EH (cell line): Measurements from ENCODE around the gene NOL4L.
A peak's percentile ranks its signal among the peaks of the same experiment; 100 is the strongest.

Source experiments
- DNase-seq: peaks from one replicate; pipeline ENCODE4 v3.0.0-alpha.2; 2015; ENCODE audit warnings: low read depth

NOL4L gene

DNA sequence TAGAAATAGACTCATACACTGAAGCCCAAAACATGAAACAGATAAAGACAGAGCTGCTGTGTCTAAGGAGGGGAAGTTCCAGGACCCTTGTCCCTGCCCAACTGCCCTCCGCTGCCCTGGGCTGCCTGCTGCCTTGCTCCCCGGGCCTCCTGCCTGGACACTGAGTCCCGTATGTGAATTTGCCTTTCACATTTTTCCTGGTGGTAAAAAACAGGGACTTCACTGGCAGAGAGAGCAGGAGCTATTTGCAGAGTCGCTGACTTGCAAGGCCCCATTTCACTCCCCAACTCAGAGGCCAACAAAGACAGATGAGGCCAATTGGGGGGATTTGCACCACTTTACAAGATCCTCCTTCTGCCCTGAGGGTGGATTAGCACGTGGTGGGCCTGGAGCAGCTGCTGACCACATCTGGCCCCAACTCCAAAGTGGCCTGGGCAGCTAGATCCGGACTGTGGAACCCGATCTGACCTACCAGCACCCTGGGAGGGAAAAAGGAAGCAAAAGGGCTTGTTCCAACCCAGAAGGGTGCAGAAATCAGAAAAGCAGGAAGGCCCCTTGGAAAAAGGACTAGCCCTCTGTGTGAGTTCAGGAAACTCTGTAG is 61.4 kb downstream of the NOL4L start:
- DNase-seq = no peak

DNA sequence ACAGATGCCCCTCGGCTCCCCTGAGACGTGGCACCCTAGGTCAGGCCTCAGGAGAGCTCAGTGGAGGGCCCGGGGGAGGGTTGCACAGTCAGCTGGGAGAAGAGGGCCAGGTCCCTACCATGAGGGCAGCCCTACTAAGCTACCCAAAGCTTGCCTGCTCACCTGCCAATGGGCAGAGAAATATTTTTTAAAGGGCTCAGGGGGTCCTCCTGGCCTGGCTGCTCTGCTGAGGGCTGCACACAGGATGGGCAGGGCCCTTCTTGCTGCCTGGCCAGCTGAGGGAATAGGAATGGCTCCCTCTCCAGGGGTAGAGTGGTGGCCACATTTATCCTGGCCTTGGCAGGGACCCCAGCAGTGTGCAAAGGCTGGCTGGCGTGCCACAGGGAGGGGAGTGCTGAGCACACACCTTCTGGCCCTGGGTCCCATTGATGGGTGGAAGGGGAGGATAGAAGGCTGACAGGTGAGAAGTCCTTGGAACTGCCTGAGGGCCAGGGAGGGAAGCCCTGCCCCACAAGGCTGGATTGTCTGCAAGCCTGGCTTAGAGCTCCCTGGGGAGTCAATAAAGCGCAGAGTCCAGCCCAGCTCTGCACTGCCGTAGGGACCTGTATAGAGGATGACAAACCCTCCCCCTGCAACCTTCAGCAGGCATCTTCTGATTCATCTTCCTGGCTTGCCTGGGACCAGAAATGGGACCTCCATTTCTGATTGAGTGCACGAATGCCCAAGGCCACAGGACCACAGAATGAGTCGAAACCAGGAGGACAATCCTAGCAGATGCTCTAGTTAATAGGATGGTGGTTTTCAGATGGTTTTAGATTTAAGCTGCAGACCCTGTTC is 62.1 kb downstream of the NOL4L start:
- peak; percentile 60 for DNase-seq

GRCh38 chr20:32522526-32522775 is 62.7 kb downstream of the NOL4L start:
- no peak for DNase-seq

DNA sequence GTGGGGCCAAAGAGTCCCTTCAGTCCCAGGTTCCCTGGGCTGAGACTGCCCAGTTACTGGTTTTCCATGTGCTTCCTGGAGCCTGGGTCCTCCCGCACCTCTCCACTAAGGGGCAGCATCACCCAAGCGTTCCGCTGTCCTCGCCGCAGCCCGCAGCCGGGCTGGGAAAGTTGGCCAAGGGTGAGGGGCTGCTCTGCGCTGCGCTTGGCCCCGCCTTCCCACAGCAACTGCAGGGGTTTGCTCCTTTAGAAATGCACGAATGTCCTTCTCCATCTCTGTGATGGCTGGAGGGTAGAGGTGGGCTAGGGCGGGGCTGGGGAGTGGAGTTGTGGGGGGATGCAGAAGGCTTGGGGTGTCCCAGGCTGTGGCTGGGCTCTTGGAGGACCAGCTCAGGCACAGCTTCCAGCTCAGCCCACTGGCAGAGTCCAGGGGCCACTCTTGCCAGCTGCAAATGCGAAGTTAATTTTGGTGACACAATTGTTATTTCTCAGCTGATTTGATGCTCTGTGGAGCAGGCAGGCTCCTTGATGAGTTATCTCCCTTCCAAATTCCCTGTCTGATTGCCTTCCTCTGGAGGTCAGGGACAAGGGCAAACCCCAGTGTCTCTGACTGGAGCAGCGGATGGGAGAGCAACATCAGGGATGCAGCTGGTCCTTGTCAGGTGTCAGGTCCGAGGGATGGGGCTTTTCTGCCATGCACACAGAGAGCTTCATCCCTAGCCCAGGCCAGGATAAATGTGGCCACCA is 63.2 kb downstream of the NOL4L start:
- DNase-seq = peak; percentile 61

DNA sequence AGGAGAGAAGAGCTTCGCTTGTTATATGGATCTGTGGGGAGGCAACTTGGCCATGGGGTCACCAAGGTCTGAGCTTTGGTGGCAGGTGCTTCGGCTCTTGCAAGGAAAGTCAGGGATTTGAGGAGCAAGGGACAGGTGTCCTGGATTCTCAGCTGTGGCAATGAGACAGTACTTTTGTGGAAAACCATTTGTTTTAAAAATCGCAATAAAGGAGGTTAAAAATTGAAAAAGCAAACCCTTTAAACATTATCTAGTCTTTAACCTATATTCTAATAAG is 64.3 kb downstream of the NOL4L start:
- DNase-seq = no peak

- DNase-seq = no peak
These were observed 65.8 kb downstream of the NOL4L start for GRCh38 chr20:32519381-32519730.

DNA sequence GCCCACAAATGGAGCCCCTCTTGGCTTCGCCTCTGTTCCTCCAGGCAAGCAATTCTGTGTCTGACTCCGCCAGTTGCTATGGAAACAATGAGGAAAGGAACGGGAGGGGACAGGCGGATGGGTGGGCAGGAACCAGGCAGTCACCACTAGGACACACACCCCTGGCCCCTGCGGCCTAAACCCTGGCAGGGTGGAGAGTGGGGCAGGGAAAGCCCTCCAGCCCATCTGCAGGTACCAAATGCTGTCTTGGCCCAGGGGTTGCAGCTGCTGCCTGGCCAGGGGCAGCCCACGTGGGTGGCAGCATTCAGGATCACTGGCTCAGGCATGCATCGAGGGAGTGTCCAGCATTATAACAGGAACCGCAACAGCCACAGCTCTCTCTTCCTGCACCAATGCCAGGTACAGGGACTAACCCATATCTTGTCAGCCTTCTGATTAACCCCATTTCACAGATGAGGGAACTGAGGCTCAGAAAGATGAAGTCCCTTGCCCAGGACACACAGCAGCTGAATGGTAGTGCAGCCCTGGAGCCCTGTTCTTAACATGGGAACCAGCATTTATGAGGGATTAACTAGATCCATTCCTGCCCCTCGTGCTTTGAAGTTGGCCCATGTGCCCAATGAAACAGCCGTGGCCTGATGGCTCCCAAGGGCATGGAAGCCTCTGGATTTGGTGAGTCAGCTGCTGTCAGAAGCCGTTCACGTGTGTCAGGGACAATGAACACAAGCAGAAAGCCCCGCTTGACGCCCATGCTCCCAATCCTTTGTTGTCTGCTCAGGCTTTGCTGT is 66.3 kb downstream of the NOL4L start:
- no peak for DNase-seq

GRCh38 chr20:32517914-32518592 is 67.1 kb downstream of the NOL4L start:
- no peak for DNase-seq

- no peak for DNase-seq
These were observed 67.6 kb downstream of the NOL4L start for GRCh38 chr20:32517518-32517873.

DNA sequence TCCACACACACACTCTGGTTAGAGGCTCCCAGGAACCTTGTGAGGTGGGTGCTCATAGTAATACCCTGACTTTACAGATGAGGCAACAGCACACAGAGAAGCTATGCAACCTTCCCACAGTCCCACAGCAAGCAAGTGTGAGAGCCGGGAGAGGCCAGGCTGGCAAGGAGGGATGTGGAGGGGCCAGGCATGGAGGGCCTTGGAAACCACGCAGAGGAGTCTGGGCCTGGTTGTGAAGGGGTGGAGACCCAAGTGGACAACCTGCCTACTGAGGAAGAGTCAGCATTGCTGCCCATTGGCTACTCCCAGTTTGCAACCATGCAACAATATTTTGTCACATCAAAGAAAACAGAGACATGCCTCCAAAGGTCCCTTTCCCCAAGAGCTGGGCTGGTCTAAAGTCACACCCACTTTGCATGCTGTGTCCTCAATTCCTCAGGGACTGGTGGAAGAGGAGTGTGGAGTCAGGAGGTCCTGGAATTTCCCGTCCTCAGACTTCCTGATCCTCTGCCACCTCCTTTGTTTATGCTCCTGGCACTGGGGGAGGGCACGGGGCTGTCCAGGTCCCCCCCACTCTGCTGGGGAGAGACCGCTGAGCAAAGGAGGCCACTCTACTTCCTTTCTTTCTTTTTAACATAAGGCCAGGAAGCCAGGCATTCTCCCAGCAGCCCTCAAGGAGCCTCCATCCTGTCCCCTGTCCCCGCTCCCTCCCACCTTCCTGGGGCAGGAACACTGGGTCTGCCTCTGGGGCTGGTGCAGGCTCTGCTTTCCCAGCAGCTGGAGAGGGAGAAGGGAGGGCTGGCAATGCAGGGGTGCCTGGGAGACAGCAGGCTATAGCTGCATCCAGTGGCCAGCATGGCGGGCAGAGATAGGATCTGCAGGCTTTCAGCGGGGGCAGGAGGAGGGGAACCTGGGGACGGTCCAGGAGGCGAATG is 68.3 kb downstream of the NOL4L start:
- DNase-seq = peak; percentile 56

DNA sequence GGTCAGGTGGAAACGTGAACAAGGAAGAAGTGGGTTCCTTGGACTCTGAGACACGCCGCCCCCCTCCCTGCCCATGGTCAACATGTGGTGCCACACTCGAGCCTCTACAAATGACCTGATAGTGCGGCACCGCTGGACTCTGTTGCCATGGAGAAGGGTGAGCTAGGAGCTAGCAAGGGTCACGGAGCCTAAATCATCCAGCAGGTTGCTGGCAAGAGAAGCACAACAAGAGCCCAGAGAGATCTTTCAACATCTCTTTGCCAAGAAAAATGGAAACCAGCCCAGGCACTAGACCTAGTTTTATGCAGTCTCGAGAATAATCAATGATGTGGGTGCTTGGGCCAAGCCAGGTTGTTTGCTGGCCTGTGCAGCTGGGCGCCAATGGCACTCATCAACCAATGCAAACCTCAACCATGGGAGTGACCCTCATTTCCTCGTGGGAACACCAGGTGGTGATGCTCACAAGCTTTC is 69.5 kb downstream of the NOL4L start:
- DNase-seq = no peak

- DNase-seq = no peak
These were observed 70.4 kb downstream of the NOL4L start for GRCh38 chr20:32514760-32515159.

- no peak for DNase-seq
These were observed 71.9 kb downstream of the NOL4L start for GRCh38 chr20:32513031-32513866.

DNA sequence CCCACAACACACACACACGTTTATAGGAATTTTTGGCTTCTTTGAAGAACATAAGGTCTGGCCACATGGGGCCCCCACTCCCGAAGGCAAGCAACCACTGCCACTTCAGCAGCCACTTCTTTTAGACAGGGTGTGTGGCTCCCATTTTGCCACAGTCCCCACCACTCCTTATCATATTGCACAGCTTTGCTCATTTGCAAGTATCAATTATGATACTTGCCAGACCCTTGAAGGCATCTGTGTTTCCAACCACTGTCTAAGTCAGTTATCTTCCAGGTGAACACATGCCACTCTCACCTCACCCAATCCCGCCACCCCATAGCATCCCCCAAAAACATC is 73.1 kb downstream of the NOL4L start:
- no peak for DNase-seq

DNA sequence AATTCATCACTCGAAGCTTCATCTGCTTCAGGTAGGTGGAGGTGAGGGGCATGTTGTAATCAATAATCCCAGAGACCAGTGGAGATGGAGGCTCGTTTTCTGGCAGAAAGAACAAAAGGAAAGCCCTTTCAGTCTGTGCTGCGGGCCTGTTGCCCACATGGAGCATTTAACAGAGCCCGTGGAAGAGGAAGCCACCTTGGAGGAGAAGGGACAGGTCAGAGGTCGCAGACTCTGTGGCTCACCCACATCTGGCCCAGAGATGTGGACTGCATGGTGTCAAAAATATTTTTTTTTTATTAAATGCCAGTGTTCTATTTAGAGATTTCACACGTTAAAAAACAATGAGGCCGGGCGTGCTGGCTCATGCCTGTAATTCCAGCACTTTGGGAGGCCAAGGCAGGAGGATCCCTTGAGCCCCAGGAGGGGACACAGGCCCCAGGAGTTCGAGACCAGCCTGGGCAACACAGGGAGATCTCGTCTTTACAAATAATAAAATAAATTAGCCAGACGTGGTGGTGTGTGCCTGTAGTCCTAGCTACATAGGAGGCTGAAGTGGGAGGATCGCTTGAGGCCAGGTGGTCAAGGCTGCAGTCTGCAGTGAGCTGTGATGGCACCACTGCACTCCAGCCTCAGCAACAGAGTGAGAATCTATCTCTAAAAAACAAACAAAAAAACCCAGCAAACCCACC is 73.6 kb downstream of the NOL4L start:
- no peak for DNase-seq

GRCh38 chr20:32510601-32511357 is 74.4 kb downstream of the NOL4L start:
- no peak for DNase-seq

DNA sequence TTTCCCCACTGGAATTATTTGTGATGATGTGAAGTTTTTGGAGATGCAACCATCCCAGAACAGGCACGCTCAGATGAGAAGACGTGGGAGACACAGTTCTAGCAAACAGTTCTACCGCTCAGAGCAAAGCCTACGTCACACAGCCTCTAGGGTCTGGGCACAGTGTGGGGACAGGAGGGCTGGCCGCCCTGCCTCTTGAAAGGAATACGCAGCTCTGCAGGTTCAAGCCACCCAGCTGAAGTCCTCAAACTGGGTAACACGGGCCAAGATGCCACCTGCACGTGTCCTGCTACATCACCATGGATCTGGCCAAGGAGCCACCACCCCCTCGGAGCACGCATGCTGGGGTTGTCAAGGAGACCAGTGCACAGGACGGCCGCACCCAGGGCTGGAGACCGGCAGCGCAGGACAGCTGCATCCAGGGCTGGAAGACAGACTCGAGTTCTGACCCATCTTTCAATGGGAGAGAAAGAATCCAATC is 75.0 kb downstream of the NOL4L start:
- DNase-seq = no peak

DNA sequence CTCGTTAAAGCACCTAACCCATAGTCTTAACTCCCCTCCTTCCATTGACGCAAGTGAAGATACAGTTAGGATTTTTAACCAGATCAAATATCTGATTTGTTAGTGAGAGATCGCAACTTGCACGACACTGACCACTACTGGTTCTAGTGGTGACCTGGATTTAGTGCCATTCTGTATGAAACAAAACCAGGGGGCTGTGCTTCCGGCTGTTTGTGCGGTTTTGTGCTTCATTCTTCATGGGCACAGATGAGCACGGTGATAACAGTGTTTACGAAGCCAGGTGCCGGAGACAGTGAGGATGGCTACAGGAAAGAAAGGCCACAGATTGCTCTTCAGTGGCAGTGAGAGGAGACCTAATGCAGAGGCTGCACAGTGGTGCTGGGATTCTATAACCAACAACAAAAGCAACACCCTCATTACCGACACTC is 75.5 kb downstream of the NOL4L start:
- DNase-seq = peak; percentile 41

GRCh38 chr20:32508775-32509119 is 76.4 kb downstream of the NOL4L start:
- DNase-seq = no peak
